ENCODE results near the gene RAB23. TPM values are rescaled to one million over a fixed set of nuclear protein-coding genes. Genes with fewer than 3 reads are reported as not detected.
A peak's percentile ranks its signal among the peaks of the same experiment; 100 is the strongest.

Gene RAB23
- total RNA-seq, 4 donors from 2014 or later = 21.7 to 28.5 (median 25.1) TPM

DNA sequence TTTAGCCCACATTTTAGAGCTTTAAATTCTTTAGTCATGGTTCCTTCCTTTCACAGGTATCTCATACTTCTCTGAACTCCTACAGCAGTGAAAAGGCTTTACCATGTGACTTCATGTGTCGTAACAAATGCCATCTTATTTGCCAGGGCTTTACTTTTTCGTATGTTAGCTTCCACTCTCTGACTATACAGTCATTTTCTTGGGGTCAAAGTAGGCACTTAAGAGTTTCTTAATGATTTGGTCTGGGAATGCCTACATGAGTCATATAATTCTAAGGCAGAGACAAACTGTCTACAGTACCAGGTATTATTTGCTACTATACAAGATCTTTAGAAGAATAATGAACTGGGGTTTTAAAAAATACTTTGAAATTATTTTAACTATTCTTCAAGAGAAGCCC is 15.0 kb downstream of the RAB23 start:
- no peaks in the 10 kb centered on the region for H3K27me3 ChIP-seq
- H3K9me3 ChIP-seq = no peaks in the 10 kb centered on the region
- 70 to 71% methylated on average over 2 of the region's 2 CpGs for WGBS, 2 donors (ENCODE audit: low coverage in 1 of 2)
- no peak for DNase-seq
- no peaks in the 10 kb centered on the region for H3K36me3 ChIP-seq
- intact Hi-C loops (cut with DNase I; ENCODE audit: low total_unique reads) = no loop called here
- in situ Hi-C loops (cut with MboI; ENCODE audit: low pct_ligation_motif_present in 1 of 4, low pct_unique_long_range_greater_than_20kb in 1 of 4, low sequenced_read_pairs in 3 of 4) = no loop called here
- TF ChIP-seq POLR2AphosphoS5 (IDR thresholded peaks at IDR 0.05) (no peak), POLR2A (IDR thresholded peaks at IDR 0.05) (no peak), EP300 (IDR thresholded peaks at IDR 0.05; ENCODE audit: low read depth) (no peak)
- TF ChIP-seq, protein P1, sequence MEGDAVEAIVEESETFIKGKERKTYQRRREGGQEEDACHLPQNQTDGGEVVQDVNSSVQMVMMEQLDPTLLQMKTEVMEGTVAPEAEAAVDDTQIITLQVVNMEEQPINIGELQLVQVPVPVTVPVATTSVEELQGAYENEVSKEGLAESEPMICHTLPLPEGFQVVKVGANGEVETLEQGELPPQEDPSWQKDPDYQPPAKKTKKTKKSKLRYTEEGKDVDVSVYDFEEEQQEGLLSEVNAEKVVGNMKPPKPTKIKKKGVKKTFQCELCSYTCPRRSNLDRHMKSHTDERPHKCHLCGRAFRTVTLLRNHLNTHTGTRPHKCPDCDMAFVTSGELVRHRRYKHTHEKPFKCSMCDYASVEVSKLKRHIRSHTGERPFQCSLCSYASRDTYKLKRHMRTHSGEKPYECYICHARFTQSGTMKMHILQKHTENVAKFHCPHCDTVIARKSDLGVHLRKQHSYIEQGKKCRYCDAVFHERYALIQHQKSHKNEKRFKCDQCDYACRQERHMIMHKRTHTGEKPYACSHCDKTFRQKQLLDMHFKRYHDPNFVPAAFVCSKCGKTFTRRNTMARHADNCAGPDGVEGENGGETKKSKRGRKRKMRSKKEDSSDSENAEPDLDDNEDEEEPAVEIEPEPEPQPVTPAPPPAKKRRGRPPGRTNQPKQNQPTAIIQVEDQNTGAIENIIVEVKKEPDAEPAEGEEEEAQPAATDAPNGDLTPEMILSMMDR (IDR thresholded peaks at IDR 0.05) = no peak
- H3K4me3 ChIP-seq = no peak overlapping the region
- H3K4me1 ChIP-seq = peaks cover 0 to 6% (median under 1%) of the 10 kb centered on the region in 4 donors
- peak overlapping the region in 3 of 4 donors; percentile 8 to 37 (median 24) for H3K27ac ChIP-seq

DNA sequence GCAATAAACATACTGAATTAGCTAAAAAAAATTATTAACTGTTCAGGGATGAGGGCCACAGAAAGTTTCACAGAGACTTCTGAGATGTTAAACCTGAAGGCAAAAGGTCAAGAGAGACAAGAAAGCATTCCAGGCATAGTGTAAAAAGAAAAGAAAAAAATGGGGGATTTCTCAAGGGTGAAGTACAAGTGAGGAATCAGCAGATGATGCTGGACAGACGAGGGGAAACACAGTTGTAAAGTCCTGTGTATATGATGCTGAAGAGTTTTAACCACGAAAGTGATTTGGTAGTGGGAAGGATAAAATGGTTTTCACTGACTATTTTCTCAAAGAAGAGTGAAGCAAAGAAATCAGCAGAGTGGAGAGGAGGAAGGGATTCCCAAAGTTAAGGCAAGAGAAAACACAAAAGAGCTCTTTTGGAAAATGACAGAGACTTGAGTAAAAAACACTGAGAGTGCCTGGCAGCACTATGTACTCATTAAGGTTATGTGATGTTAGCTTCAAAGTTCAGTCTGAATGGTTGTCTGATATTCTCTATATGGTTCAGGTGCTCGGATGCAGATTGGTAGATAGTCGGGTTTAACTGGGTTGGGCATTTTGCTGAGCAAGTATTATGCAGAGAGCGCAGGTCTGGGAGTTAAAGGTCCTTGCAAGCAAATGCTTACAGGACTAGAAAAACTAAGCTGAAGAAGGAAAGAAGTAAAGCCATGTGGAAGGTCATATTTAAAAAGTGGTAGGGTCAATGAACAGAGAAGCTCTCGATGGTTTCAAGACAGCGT is 16.4 kb downstream of the RAB23 start:
- Histone ChIP-seq H3K4me1 (peaks cover 0 to 6% (median 0%) of the 10 kb centered on the region in 4 donors), H3K27ac (peak overlapping the region in 3 of 4 donors; percentile 8 to 37 (median 24)), H3K4me3 (no peak overlapping the region), H3K9me3 (no peaks in the 10 kb centered on the region), H3K27me3 (no peaks in the 10 kb centered on the region), H3K36me3 (no peaks in the 10 kb centered on the region)
- in situ Hi-C loops (cut with MboI; ENCODE audit: low pct_ligation_motif_present in 1 of 4, low pct_unique_long_range_greater_than_20kb in 1 of 4, low sequenced_read_pairs in 3 of 4) (no loop called here), intact Hi-C loops (cut with DNase I; ENCODE audit: low total_unique reads) (no loop called here)
- no peak for DNase-seq
- TF ChIP-seq POLR2A (IDR thresholded peaks at IDR 0.05) = no peak
- WGBS, 2 donors (ENCODE audit: low coverage in 1 of 2) = 57 to 74% methylated on average over 4 to 7 of the region's 7 CpGs

- Histone ChIP-seq H3K27me3 (no peaks in the 10 kb centered on the region), H3K4me3 (no peak overlapping the region), H3K4me1 (peaks cover 4 to 23% (median 10%) of the 10 kb centered on the region in 4 donors), H3K36me3 (no peaks in the 10 kb centered on the region), H3K9me3 (no peaks in the 10 kb centered on the region), H3K27ac (peak overlapping the region in 2 of 4 donors; percentile 57 to 68)
- intact Hi-C loops (cut with DNase I; ENCODE audit: low total_unique reads) (no loop called here), in situ Hi-C loops (cut with MboI; ENCODE audit: low pct_ligation_motif_present in 1 of 4, low pct_unique_long_range_greater_than_20kb in 1 of 4, low sequenced_read_pairs in 3 of 4) (no loop called here)
- DNase-seq = no peak
- TF ChIP-seq POLR2AphosphoS5 (IDR thresholded peaks at IDR 0.05) (no peak), POLR2A (IDR thresholded peaks at IDR 0.05) (no peak)
- TF ChIP-seq, protein P1 (IDR thresholded peaks at IDR 0.05) = no peak
- 43 to 75% methylated on average over 1 of the region's 1 CpG for WGBS, 2 donors (ENCODE audit: low coverage in 1 of 2)
Observed at GRCh38 chr6:57201718-57202117, 20.4 kb downstream of the RAB23 start.

- intact Hi-C loops (cut with DNase I; ENCODE audit: low total_unique reads) (no loop called here), in situ Hi-C loops (cut with MboI; ENCODE audit: low pct_ligation_motif_present in 1 of 4, low pct_unique_long_range_greater_than_20kb in 1 of 4, low sequenced_read_pairs in 3 of 4) (loop anchor here in 2 of 4 donors (25.0 kb wide), 1 partner anchor 113 kb away; the partner anchor contains the start of gene PRIM2 (in 2 of the 2))
- DNase-seq = peak; percentile 53
- WGBS, 2 donors (ENCODE audit: low coverage in 1 of 2) = 28 to 59% methylated on average over 2 to 6 of the region's 6 CpGs
- Histone ChIP-seq H3K27me3 (no peaks in the 10 kb centered on the region), H3K9me3 (no peaks in the 10 kb centered on the region), H3K4me3 (no peak overlapping the region), H3K27ac (peak overlapping the region; percentile 21 to 68 (median 54)), H3K36me3 (no peaks in the 10 kb centered on the region), H3K4me1 (peaks cover 4 to 23% (median 10%) of the 10 kb centered on the region in 4 donors)
- TF ChIP-seq POLR2AphosphoS5 (IDR thresholded peaks at IDR 0.05) (no peak), POLR2A (IDR thresholded peaks at IDR 0.05) (no peak), EP300 (IDR thresholded peaks at IDR 0.05; ENCODE audit: low read depth) (no peak)
- TF ChIP-seq, protein P1 (IDR thresholded peaks at IDR 0.05) = no peak
Observed at GRCh38 chr6:57198926-57199636, 23.0 kb downstream of the RAB23 start.
